ENCODE data around the gene ZNF133.

ZNF133 gene

DNA sequence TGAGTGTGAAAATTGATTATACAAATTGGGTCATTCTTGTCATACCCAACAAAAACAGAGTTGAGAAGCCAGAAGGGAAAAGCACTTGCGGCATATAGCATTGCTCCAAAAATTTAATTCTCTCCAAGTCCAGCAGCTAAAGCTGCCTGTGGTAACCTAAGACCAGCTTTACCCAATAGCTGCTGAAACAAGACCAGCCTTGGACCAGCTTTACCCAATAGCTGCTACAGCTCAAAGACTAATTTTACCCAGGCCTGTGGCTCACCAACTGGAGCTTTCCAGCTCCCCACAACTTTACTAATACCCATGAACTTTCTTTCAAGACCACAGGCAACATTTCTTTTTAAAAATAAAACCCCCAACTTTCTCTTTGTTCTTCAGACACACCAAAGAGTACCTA lies 32.8 kb upstream of the ZNF133 start:
- TF ChIP-seq, protein P1, sequence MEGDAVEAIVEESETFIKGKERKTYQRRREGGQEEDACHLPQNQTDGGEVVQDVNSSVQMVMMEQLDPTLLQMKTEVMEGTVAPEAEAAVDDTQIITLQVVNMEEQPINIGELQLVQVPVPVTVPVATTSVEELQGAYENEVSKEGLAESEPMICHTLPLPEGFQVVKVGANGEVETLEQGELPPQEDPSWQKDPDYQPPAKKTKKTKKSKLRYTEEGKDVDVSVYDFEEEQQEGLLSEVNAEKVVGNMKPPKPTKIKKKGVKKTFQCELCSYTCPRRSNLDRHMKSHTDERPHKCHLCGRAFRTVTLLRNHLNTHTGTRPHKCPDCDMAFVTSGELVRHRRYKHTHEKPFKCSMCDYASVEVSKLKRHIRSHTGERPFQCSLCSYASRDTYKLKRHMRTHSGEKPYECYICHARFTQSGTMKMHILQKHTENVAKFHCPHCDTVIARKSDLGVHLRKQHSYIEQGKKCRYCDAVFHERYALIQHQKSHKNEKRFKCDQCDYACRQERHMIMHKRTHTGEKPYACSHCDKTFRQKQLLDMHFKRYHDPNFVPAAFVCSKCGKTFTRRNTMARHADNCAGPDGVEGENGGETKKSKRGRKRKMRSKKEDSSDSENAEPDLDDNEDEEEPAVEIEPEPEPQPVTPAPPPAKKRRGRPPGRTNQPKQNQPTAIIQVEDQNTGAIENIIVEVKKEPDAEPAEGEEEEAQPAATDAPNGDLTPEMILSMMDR (IDR thresholded peaks at IDR 0.05; ENCODE audit: low read depth, low read length) = no peak
- H3K4me3 ChIP-seq (ENCODE audit: low read depth, low read length) = no peak overlapping the region

DNA sequence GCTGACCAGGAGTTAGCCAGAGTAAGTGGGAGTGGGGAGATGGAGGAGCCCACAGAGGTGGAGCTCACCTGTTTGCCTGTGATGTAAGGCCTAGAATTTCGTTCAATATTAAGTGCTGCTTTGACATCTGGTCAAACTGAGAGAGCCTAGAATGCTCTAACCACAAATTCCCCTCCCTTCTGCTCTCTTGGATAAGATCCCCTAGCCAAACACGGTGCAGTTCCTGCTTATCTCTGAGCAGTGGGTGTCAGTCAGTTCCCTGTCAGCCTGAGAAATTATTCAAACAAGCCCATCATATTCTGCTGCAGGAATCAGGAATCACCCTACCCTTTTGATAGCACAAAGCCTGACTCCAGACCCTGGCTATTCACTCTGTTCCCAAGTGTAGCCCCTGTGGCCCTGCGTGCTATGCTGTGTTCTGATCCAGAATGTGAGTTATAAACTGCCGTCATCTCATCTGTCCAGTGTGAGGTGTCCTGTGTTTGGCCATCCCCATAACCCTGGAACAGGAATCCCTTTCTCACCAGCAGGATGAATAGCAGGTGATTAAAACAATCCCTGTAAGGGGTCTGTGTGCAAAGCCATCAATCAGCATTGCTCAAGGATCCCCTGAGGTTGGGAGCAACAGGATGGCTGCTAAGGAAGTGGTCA lies 31.8 kb upstream of the ZNF133 start:
- TF ChIP-seq, protein P1 (IDR thresholded peaks at IDR 0.05; ENCODE audit: low read depth, low read length) = no peak
- no peak overlapping the region for H3K4me3 ChIP-seq (ENCODE audit: low read depth, low read length)

DNA sequence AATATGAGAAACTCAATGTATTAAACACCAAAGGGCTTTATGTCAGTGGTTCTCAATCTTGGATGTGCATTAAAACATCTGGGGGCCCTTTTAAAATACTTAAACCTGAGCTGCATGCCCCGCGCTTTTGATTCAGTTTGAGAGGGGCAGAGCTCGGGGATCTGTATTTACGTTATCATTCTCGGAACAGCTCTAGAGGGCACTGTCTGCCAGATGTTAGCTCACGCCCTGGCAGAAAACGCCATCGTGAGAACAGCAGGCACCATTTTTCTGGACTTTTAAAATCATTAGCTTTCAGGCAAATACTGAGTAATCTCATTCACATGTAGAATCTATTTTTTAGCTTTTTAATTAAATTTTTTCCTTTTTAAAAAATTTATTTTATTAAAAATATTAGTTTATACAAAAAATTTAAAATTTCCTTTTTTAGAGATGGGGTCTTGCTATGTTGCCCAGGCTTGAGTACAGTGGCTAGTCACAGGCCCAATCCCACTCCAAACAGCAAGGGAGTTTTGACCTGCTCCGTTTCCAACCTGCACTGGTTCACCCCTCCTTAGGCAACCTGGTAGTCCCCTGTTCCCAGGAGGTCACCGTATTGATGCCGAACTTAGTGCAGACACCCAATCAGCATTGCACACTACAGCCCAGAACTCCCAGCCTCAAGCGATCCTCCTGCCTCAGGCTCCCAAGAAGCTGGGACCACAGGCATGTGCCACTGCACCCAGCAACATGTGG lies 30.0 kb upstream of the ZNF133 start:
- TF ChIP-seq, protein P1 (IDR thresholded peaks at IDR 0.05; ENCODE audit: low read depth, low read length) = no peak
- no peak overlapping the region for H3K4me3 ChIP-seq (ENCODE audit: low read depth, low read length)

DNA sequence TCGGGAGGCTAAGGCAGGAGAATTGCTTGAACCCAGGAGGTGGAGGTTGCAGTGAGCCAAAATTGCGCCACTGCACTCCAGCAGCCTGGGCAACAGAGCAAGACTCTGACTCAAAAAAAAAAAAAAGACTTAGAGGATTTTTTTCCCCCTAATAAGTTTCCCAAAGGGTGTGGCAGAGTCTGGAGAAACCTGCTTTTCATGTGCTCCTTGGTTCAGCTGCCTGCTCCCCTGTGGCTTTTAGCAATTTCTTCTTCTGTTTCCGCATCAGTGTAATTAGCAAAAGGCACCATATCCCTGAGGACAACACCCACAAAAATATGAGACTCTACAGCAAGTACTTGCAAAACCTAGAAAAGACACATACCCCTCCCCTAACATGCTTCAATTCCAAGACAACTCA lies 28.6 kb upstream of the ZNF133 start:
- no peak overlapping the region for H3K4me3 ChIP-seq (ENCODE audit: low read depth, low read length)
- TF ChIP-seq, protein P1 (IDR thresholded peaks at IDR 0.05; ENCODE audit: low read depth, low read length) = no peak

DNA sequence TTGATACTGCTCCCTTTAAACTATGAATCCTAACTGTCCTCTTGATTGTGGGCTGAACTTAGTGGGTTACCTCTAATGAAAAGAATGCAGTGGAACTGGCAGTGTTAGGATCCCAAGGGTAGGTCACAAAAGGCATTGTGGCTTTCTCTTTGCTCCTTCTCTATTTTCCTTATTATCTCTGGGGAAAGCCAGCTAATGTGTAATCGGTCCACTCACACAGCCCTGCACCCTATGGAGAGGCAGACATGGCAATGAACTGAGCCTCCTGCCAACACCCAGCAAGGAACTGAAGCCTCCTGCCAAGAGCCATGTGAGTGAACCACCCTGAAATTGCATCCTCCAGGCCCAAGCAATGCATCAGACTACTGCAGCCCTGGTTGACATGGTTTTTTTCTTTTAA lies 24.6 kb upstream of the ZNF133 start:
- TF ChIP-seq, protein P1 (IDR thresholded peaks at IDR 0.05; ENCODE audit: low read depth, low read length) = no peak
- no peak overlapping the region for H3K4me3 ChIP-seq (ENCODE audit: low read depth, low read length)

DNA sequence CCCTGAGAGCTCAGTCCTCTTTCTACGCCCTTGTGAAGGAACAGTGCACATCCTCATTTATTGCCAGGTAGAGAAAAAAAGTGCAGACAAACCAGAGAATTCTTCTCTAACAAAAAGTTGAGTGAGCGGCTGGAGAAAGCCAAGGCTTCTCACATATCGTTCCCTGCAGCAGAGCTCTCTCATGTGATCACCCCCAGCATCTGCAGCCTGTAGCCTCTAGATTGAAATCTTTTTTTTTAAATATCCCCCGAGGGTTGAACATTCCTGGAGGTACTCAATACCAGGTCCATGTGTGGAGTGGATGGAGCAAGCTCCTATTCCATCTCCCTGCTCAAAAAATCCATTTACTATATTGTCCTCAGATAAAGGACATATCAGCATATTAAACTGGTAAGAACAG lies 22.9 kb upstream of the ZNF133 start:
- TF ChIP-seq, protein P1 (IDR thresholded peaks at IDR 0.05; ENCODE audit: low read depth, low read length) = no peak
- H3K4me3 ChIP-seq (ENCODE audit: low read depth, low read length) = no peak overlapping the region

DNA sequence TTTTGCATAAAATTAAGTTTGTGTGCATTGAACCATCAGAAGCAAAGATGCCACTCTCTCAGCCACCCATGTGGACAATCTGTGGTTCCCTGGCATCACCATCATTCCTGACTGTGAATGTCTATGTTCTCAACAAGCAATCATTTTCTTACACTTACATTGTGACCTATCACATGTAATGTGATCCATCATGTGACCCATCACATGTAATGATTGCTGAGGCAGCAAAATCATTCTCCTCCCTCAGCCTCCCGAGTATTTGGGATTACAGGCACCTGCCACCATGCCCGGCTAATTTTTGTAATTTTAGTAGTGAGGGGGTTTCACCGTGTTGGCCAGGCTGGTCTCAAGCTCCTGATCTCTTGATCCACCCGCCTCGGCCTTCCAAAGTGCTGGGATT lies 22.0 kb upstream of the ZNF133 start:
- H3K4me3 ChIP-seq (ENCODE audit: low read depth, low read length) = no peak overlapping the region

More for the DNA sequence above, 22.0 kb upstream of the ZNF133 start:
- TF ChIP-seq, protein P1 (IDR thresholded peaks at IDR 0.05; ENCODE audit: low read depth, low read length) = no peak

Data from WI38 (cell line).